NCI-H146 treated with DMSO at 0.1 percent for 48 hours (cell line): ENCODE data around the gene TBL1X.

Experiments
- DNase-seq: peaks from one replicate; lab custom pipeline; 2025; ENCODE audit not compliant: unreplicated experiment; lab: John Stamatoyannopoulos, UW

The TBL1X gene

DNA sequence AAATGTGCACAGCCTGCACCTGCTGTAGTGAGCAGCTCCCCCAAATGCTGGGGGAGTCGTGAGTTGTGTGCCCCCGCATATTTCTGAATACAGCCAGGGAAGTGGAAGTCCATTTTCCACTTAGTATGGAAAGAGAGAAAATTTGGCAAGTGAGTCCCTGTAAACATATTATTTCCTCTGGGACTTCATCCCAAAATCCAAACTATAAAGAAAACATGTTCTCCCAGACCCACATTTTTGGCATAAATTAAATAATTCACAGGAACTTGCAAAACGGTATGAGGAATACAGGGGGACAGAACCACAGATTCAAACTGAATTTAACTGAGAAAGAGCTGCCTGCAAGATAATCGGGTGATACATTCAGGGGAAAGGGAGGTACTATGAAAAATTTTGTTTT lies 193.6 kb downstream of the TBL1X start:
- no peak for DNase-seq

DNA sequence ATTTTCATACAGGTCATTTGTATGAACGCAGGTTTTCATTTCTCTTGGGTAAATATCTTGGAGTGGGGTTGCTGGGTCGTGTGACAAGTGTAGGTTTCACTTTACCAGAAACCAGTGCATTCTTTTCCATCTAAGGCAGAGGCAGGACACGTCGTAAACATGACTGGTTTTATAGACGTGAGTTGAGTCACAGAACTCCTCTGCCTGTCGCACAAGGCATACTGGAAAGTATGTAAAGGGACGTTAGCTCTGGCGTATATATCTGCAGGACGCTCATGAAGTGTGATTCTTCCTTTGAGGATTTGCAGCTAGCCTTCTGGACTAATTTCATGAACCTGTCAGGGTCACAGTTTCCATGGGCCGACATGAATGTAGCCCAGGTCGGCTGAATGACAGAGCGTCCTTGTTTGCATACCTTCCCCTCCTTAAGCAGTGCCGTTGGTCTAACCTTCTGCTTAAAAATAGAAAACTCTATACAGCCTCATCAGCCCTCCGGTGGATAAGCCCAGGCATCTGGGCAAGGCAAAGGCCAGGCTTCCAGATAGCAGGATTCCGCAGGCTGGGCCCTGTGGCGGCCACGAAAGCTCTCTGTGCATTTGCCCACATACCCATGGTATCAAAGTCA lies 194.8 kb downstream of the TBL1X start:
- DNase-seq = no peak

DNA sequence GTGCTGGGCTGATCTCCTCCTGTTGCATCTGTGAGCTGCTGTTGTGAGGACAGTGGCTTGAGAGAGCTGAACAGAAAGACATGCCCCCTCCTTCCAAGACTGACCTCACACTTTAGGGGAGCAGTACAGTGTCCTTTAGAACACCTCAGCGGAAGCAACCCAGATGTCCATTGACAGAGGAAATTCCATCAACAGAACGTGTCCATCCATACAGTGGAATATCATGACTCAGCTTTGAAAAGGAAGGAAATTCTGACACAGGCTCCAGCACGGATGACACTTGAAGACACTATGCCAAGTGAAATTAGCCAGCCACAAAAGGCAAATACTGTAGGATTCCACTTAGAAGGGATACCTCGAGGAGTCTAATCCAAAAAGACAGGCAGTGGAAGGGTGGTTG lies 197.3 kb downstream of the TBL1X start:
- no peak for DNase-seq

DNA sequence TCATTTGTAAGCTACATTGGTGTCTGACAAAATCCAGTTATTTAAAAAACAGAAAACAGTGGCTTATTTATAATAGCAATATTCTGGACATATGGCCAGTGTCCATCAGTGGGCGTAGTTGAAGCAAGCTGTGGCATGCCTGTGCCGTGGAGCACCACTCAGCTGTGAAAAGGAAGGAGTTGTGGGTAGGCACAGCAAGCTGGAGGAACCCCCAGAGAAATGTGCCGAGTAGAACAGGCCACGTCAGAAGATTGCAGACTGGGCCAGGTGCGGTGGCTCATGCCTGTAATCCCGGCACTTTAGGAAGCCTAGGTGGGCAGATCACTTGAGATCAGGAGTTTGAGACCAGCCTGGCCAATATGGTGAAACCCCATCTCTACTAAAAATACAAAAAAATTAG lies 198.4 kb downstream of the TBL1X start:
- no peak for DNase-seq

DNA sequence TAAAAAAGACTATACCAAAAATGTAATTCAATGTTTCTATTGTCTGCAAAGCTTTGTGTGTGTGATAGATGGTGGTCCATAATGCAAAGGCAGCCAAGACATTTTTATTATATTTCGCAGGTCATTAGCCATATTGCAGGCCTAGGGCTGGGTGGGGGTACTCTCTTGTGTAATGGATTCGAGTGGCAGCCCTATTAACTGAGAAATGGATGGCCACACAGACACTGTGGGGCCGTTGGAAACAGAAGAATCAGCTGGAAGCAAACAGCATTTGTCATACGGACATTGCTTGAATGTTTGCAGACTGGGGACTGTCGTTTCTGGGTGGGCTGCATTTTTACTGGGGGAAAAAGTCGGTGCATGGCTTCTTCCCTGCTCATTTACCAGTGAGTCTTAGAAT lies 199.4 kb downstream of the TBL1X start:
- no peak for DNase-seq

DNA sequence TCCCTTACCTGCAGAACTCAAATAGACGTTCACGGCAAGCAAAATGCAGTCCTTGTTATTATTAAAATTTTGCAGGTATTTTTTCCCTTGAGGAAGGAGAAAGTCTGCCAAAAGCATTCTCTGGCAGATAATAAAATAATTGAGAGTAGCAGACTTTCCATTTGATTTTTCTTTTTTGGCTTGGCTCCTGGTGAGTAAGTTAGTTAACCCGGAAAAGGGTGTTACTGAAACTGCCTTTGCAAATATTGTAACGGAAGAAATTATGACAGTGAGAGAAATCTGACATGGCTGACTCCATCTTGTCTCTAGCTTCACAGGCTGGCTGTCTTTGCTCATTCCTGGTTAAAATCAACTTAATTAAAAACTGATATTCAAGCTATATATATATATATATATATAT lies 200.3 kb downstream of the TBL1X start:
- no peak for DNase-seq

DNA sequence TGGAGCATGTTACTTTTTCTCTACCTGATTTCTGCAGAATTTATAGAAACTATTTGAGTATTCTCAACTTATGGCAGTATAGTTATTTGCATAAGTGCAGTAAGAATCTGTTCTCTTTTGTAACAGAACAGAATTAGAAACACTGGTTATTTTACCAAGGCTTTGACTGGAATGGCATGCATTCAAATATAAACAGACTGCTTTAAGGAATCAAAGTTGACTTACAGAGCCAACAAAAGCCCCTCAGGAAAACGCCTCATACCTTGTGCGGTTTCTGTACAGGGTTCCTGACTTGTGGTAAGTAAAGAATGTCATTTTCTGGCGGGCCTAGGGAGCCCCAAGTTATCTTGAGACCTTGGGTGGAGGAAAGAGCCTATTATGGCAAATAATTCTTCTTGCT lies 203.7 kb downstream of the TBL1X start:
- no peak for DNase-seq

DNA sequence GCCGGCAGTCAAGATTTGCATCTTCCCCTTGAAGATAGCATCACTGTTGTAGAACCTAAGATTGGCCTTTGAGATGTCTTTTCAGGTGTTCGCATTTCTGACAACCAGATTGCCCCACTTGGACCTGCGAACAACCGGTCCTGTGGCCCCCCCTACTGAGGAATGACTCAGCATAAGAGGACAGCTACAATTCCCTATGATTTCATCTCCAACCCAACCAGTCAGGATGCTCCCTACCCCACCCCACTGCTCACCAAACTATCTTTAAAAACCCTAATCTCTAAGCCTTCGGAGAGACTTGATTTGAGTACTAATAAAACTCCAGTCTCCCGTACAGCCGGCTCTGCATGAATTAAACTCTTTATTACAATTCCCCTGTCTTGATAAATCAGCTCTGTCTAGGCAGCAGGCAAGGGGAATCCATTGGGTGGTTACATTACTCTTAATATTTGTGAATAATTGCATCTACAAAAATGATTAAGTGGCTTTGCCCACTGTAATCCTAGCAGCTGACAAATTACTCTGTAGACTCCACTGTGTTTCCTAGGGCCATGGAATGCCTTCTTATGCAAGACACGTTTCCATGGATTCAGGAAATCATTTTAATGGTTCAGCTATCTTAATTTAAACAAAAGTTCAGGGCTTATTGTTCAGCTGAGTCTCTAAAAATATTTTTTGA lies 205.4 kb downstream of the TBL1X start:
- no peak for DNase-seq

DNA sequence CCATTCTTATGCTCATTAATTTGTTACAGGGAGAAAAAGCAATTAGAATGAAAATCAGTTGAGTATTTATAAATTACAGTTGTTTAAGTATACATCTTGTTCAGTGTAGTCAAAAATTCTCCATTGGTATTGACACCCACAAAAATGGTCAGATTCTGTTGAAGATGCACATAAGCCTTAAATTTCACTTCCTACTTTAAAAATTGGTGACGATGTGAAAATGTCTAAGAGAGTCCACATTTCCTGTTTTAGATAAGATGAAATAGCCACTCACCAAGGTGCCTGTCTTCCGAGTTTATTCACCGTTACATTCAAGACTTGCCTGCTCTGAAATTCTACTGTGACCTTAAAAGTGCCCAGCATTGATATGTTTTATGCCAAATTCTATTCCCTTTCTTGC lies 207.1 kb downstream of the TBL1X start:
- no peak for DNase-seq

DNA sequence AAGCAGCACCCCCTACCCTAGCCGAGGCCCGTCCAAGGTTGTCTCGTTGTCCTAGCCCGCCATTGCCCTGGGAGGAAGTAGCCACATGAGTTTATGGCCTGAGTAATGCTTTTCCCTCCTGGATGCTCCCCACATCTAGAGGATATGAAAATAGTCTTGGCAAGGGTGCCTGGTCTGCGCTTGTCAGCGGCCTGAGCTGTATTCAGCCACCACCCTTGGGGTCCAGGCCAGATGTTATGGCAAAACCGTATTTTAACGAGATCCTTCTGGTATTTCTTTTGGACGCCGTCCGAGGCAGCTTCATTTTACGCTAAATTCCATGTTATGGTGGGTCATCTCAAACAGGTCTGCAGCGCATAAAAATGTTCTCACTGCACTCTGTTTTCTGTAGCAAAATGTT lies 211.4 kb downstream of the TBL1X start:
- DNase-seq = no peak

DNA sequence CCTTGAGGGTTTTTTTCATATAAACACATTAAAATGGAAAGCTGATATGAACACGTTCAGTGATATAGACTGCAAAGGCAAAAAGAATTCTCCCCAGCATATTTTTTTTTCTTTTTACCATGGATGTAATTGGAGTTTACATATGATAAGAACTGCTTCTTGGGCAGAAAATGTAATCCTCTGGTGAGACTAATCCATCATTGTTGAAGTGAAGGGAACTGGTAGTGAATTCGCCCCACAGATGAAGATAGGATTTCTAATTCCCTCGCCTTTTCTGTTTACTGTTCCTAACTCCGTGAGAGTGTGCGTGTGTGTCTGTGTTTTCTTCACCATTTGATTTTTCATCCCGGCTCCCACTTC lies 211.9 kb downstream of the TBL1X start:
- no peak for DNase-seq

DNA sequence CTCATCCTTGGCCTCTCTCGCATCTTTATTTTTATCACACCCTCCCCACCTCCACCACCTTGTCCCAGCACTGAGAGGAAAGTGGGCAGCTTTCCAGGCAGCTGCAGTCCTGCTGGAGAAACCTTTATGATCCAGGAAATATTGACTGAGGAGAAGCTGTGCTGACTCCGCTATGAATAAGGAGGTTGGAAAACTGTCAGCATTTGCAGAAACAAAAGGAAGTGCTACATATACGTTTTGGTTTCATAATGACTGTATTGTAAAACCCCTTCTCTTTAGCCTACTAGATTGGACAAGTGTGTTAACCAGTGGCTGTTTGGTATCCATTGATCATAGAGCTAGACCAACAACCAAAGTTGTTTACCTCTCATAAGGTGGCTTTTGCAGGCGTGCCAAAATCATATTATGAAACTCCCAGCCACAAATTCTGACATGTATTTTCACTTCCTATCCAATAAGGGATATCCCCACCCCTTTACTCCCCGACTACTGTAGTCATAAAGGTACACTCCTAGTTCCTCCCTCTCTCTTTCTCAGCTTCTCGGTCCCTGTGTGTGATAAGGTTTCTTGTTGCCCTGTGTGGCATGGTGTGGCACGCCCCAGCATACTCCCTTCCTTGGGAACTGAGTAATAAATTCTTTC lies 212.4 kb downstream of the TBL1X start:
- DNase-seq = no peak

DNA sequence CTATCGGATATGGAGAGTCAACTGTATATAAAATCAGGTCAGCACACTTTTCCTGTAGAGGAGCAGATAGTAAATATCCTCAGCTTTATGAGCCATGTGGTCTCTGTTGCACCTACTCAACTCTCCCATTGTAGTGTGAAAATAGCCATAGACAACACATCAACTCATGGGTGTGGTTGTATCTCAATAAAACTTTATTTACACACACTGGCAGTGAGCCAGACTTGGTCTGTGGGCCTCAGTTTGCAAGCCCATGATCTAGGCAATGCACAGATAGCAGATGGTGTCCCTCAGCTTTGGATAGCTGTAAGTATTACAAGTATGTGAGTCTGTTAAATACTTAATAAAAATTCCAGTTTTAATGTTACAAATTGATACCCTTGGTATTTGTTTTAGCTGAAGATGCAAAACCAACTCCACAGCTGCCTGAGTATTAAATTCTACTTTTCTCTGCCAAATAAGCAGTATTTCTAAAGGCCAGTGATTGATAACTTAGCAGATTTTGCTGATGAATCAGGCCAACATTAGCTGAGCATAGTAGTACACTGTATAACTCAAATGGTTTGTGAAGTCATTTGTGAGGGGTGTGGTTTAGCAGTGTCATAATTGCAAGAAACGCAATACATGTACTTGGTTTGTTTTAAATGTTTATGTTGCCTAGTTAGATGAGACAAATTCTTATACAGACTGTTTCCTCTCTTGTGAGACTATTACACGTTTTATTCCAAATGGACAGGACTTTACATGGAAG lies 213.5 kb downstream of the TBL1X start:
- DNase-seq = no peak

DNA sequence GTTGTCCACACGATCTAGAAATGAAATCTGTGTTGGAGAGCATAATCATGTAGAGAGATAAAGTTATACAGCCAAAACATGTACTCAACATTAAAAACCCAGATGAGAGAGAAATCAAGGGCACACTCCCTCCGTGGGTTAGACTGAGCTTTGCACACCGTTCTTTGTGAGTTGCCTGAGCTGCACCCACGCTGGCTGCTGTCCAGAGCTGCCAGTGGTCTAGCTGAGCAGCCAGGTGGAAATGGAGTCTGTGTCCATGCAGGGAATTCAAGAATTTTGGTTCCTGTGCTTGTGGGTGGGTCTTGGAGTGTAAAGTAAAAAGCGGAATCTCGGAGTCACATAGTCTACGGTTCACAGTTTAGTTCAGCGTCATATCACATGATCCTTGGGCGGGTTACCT lies 216.2 kb downstream of the TBL1X start:
- DNase-seq = no peak

DNA sequence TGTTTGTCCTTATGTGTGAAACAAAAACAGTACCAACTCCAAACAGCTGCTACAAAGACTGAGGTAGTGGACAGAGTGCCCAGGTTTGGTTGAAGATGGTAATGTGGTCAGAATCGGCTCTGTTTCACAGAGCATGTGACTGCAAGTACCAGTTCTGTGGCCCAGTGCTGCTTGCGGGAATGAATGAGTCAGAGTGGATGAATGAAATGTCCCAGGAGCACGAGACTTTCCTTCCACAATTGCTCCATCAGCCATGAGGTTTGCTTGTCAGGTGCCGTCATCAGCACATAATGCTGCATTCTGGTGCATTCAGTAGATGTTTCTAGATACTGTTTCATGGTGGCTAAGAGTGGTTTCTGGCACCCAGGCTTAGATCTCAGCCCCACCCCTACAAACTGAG lies 216.6 kb downstream of the TBL1X start:
- DNase-seq = no peak

DNA sequence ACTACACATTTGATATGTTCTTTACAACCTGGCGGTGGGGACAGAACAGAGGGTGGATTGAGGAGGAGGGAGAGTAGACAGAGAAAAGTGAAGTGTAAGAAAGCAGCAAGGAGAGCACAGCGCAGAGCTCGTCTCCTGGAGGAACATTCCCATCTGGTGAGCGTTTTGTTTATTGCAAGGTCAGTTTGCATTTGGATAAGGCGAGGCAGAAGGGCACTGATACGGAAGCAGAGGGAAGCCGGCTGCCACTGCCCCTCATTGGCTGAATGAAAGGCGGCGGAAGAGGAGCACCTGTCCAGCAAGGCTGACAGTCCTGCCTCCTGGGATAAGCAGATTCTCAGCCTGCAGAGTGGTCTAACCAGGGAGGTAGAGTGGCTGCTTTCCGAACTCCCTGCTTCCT lies 217.6 kb downstream of the TBL1X start:
- DNase-seq = no peak

DNA sequence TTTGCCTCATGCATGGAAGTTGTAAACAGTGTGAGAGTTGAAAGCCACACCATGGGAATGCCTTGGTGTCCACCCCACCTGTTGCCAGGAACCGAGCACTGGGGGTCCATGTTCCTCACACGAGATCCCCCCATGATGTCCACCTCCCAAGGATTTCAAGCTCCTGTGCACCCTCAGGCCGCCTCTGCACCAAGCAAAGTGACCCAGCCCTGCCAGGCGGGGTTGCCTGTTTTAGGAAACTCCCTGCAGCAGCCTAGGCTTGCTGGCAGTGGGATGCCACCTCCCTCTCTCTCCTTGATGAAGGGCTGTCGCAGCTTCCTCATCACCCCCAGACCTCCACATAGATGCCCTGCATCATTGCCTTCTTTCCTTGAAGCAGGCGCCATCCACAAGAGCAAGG lies 218.0 kb downstream of the TBL1X start:
- no peak for DNase-seq

DNA sequence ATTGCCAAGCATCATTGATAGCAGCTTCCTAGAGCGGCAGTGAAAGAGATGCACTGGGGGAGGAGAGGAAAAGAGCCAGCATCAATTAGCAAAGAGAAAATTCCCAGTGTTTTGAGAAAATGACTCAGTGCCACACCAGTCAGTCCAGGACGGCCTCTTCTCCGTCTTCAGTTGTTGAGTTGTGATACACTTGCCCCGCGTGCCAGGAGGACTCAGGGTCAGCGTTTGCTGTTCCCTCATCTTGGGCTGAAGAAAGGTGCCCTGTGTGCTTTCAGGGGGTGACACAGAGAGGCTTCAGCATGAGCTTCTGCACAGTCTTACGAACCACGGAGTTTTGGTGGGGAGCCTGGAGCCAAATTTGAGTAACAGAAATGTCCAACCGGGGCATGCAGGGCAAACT lies 218.5 kb downstream of the TBL1X start:
- no peak for DNase-seq

DNA sequence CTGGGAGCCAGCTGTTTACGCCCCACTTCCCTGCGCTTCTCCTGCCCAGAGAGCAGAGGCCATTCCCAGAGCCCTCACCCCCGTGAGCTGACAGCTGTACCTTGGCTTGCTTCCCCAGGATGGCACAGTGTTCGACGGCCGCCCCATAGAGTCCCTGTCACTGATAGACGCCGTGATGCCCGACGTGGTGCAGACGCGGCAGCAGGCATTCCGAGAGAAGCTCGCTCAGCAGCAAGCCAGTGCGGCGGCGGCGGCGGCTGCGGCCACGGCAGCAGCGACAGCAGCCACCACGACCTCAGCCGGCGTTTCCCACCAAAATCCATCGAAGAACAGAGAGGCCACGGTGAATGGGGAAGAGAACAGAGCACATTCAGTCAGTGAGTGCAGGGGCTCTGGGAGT lies 223.0 kb downstream of the TBL1X start:
- no peak for DNase-seq

DNA sequence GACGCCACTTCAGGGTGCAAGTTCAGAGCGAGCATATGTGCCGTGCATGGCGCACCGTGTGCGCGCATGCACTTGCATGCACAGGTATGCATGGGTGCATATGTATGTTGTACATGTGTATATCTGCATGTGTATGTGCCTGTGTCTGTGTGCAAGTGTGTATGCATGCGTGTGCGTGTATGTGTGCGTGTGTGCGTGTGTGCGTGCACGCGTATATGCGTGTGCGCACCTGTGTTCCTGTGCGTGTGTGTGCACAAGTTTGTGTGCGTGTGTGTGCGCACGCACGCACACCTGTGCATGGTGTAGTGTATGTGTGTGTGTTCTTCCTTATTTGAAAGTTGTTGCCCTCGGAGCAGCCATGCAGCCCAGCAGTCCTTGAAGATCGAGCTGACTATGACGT lies 224.0 kb downstream of the TBL1X start:
- no peak for DNase-seq

DNA sequence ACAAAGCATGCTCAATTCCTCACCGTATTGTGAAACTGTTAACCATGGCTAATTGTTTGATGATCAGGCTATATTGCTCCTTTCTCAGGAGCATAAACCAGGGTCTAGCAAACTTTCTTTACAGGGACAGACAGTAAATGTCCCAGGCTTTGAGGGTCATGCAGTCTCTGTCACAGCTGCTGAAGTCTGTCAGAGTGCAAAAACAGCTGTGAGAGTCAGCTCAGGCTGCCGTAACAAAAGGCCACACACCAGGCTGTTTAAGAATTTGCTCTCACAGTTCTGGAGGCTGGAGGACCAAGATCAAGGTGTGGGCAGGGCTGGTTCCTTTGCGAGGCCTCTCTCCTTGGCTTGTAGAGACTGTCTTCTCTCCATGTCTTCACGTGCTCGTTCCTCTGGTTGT lies 225.2 kb downstream of the TBL1X start:
- no peak for DNase-seq
